Thyroid gland (tissue), 4 donors: ENCODE measurements around the gene CLIP1.

Experiments
- POLR2A ChIP-seq, 2 donors: fragments of 450-650 bp; IDR thresholded peaks; one replicate each; pipeline ENCODE4 v1.6.1; 2017; ENCODE audit warnings: antibody characterized with exemption in 2 of 2, mild to moderate bottlenecking in 2 of 2, moderate library complexity in 1 of 2
- TF ChIP-seq, protein P1 (sequence below), 6 experiments: fragments of 200-600 bp in 3 of 6; fragments of 450-650 bp in 3 of 6; sonication (generic) in 3 of 6; IDR thresholded peaks; one replicate each; pipeline ENCODE4 v1.5.1; 2016 to 2019; ENCODE audit warnings: antibody characterized with exemption in 6 of 6, mild to moderate bottlenecking in 2 of 6, inconsistent platforms in 1 of 6, moderate library complexity in 1 of 6

- TF ChIP-seq, protein P1, sequence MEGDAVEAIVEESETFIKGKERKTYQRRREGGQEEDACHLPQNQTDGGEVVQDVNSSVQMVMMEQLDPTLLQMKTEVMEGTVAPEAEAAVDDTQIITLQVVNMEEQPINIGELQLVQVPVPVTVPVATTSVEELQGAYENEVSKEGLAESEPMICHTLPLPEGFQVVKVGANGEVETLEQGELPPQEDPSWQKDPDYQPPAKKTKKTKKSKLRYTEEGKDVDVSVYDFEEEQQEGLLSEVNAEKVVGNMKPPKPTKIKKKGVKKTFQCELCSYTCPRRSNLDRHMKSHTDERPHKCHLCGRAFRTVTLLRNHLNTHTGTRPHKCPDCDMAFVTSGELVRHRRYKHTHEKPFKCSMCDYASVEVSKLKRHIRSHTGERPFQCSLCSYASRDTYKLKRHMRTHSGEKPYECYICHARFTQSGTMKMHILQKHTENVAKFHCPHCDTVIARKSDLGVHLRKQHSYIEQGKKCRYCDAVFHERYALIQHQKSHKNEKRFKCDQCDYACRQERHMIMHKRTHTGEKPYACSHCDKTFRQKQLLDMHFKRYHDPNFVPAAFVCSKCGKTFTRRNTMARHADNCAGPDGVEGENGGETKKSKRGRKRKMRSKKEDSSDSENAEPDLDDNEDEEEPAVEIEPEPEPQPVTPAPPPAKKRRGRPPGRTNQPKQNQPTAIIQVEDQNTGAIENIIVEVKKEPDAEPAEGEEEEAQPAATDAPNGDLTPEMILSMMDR (IDR thresholded peaks at IDR 0.05), result no peak
- TF ChIP-seq POLR2A (IDR thresholded peaks at IDR 0.05), result no peak
Observed at GRCh38 chr12:122460061-122460460, 37.6 kb upstream of the CLIP1 start.
